HG03064 (cell line): ENCODE data around the gene NECTIN1.

Source experiments
- ATAC-seq: cut with Tn5 transposase; IDR thresholded peaks from one replicate; pipeline ENCODE4 v1.9.1; 2021; ENCODE audit warnings: low read depth; ENCODE audit not compliant: unreplicated experiment

Gene NECTIN1

GRCh38 chr11:119696378-119697222 is 32.4 kb downstream of the NECTIN1 start:
- ATAC-seq = no peak

GRCh38 chr11:119694334-119694733 is 34.7 kb downstream of the NECTIN1 start:
- ATAC-seq = no peak

GRCh38 chr11:119693253-119693815 is 35.7 kb downstream of the NECTIN1 start:
- ATAC-seq = no peak

GRCh38 chr11:119692540-119692820 is 36.5 kb downstream of the NECTIN1 start:
- ATAC-seq = no peak

- no peak for ATAC-seq
Measured at GRCh38 chr11:119691701-119692539, 37.1 kb downstream of the NECTIN1 start.

- ATAC-seq = no peak
Measured at GRCh38 chr11:119691020-119691666, 37.9 kb downstream of the NECTIN1 start.

- no peak for ATAC-seq
Measured at GRCh38 chr11:119689302-119689701, 39.7 kb downstream of the NECTIN1 start.

- ATAC-seq = no peak
Measured at GRCh38 chr11:119688356-119688755, 40.6 kb downstream of the NECTIN1 start.

- no peak for ATAC-seq
Measured at GRCh38 chr11:119687373-119688046, 41.5 kb downstream of the NECTIN1 start.

GRCh38 chr11:119686177-119686882 is 42.7 kb downstream of the NECTIN1 start:
- ATAC-seq = no peak

- no peak for ATAC-seq
Measured at GRCh38 chr11:119685111-119685746, 43.8 kb downstream of the NECTIN1 start.

GRCh38 chr11:119684361-119685110 is 44.5 kb downstream of the NECTIN1 start:
- ATAC-seq = no peak

- ATAC-seq = no peak
Measured at GRCh38 chr11:119683783-119684182, 45.2 kb downstream of the NECTIN1 start.

GRCh38 chr11:119681361-119681910 is 47.6 kb downstream of the NECTIN1 start:
- ATAC-seq = no peak

GRCh38 chr11:119680541-119681360 is 48.2 kb downstream of the NECTIN1 start:
- no peak for ATAC-seq

- ATAC-seq = no peak
Measured at GRCh38 chr11:119679346-119679745, 49.7 kb downstream of the NECTIN1 start.

- ATAC-seq = no peak
Measured at GRCh38 chr11:119678351-119678750, 50.6 kb downstream of the NECTIN1 start.

GRCh38 chr11:119677840-119678239 is 51.2 kb downstream of the NECTIN1 start:
- no peak for ATAC-seq
